Thyroid gland (tissue), 4 donors: ENCODE results near the gene KMT2E. TPM values are rescaled to one million over a fixed set of nuclear protein-coding genes. Genes with fewer than 3 reads are reported as not detected.
A peak's percentile ranks its signal among the peaks of the same experiment; 100 is the strongest.

Experiments
- DNase-seq, 2 donors: peaks; one replicate each; pipeline ENCODE4 v3.0.0-alpha.2; 2019
- H3K27ac ChIP-seq, 3 donors: fragments of 200-600 bp; sonication (generic); 1 replicate in 2 of 3; 2 replicates in 1 of 3; pipeline ENCODE4 v1.5.1; 2016 to 2019; ENCODE audit warnings: mild to moderate bottlenecking in 1 of 3, moderate library complexity in 1 of 3
- H3K27me3 ChIP-seq: fragments of 200-600 bp; sonication (generic); one replicate; pipeline ENCODE4 v1.5.1; 2019
- H3K36me3 ChIP-seq, 2 donors: fragments of 200-600 bp; sonication (generic); one replicate each; pipeline ENCODE4 v1.5.1; 2016 to 2019
- H3K4me1 ChIP-seq, 2 donors: fragments of 200-600 bp; sonication (generic); one replicate each; pipeline ENCODE4 v1.5.1; 2017 to 2019
- H3K4me3 ChIP-seq, 3 donors: fragments of 200-600 bp; sonication (generic); replicated peaks in 1 of 3; 1 replicate in 2 of 3; 2 replicates in 1 of 3; pipeline ENCODE4 v1.5.1; 2016; ENCODE audit warnings: mild to moderate bottlenecking in 1 of 3
- H3K9me3 ChIP-seq: fragments of 200-600 bp; sonication (generic); one replicate; pipeline ENCODE4 v1.5.1; 2017
- POLR2A ChIP-seq, 2 donors: fragments of 450-650 bp; IDR thresholded peaks; one replicate each; pipeline ENCODE4 v1.6.1; 2017; ENCODE audit warnings: antibody characterized with exemption in 2 of 2, mild to moderate bottlenecking in 2 of 2, moderate library complexity in 1 of 2
- WGBS, 2 donors: methylation state at CpG; one replicate each; pipeline ENCODE4 v1.1.5; 2017; 5-methylcytosine and 5-hydroxymethylcytosine counted together
- intact Hi-C: fragments of 100-400 bp; cut with DNase I; formaldehyde crosslinking; loops from one replicate; pipeline ENCODE4 v1.15.1; 2023
- total RNA-seq, 4 donors: library from RNA; depleted of rRNA; stranded (reverse); fragments of >200 nt; gene quantifications; one replicate each; pipeline ENCODE4 v1.2.3, GENCODE V29; 2016
- TF ChIP-seq, protein P1 (sequence below), 6 experiments: fragments of 200-600 bp in 3 of 6; fragments of 450-650 bp in 3 of 6; sonication (generic) in 3 of 6; IDR thresholded peaks; one replicate each; pipeline ENCODE4 v1.5.1; 2016 to 2019; ENCODE audit warnings: antibody characterized with exemption in 6 of 6, mild to moderate bottlenecking in 2 of 6, inconsistent platforms in 1 of 6, moderate library complexity in 1 of 6

The KMT2E gene
- total RNA-seq, 4 donors from 2014 or later, result 111 to 181 (median 160) TPM

DNA sequence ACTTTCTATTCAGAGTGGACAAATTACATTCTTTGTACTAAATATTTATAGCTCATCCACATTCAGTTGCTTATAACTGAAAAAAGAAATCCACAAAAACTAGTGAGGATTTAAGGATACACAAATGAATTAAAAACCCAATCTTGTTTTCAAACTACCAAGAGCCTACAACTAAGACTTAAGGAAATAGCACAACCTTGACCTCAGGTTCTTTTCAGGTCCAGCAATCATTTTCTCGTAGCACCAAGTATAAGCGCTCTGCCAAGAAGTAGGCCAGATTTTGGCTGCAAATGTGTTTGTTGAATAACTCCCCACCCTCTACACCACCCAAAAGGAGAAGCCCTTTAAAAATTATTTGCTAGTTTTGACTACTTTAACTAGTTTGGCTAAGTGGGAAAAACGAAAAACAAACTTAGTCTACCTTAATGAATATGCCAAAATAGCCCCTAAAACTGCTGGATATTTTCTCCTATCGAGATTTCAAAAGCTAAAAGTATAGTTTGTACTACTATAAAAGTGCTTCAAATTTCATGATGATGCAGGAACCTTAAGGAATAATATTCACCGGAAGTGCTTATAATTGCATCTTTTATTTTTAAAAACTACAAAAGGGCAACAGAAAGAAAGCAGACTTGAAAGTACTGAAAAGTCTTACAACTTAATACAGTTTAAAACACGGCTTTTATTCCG lies 2.7 kb upstream of the KMT2E start:
- Histone ChIP-seq H3K36me3 (no peaks in the 10 kb centered on the region), H3K9me3 (no peaks in the 10 kb centered on the region), H3K4me1 (peaks cover 19 to 38% of the 10 kb centered on the region in 2 donors), H3K27ac (peak overlapping the region; percentile 99 to 100 (median 100)), H3K27me3 (no peaks in the 10 kb centered on the region), H3K4me3 (peak overlapping the region in 2 of 3 donors; percentile 81 to 90)
- DNase-seq, result no peak
- TF ChIP-seq, protein P1, sequence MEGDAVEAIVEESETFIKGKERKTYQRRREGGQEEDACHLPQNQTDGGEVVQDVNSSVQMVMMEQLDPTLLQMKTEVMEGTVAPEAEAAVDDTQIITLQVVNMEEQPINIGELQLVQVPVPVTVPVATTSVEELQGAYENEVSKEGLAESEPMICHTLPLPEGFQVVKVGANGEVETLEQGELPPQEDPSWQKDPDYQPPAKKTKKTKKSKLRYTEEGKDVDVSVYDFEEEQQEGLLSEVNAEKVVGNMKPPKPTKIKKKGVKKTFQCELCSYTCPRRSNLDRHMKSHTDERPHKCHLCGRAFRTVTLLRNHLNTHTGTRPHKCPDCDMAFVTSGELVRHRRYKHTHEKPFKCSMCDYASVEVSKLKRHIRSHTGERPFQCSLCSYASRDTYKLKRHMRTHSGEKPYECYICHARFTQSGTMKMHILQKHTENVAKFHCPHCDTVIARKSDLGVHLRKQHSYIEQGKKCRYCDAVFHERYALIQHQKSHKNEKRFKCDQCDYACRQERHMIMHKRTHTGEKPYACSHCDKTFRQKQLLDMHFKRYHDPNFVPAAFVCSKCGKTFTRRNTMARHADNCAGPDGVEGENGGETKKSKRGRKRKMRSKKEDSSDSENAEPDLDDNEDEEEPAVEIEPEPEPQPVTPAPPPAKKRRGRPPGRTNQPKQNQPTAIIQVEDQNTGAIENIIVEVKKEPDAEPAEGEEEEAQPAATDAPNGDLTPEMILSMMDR (IDR thresholded peaks at IDR 0.05), result no peak
- TF ChIP-seq POLR2A (IDR thresholded peaks at IDR 0.05), result no peak
- 1% methylated on average over 7 of the region's 7 CpGs for WGBS, 2 donors
- intact Hi-C loops, result no loop called here

DNA sequence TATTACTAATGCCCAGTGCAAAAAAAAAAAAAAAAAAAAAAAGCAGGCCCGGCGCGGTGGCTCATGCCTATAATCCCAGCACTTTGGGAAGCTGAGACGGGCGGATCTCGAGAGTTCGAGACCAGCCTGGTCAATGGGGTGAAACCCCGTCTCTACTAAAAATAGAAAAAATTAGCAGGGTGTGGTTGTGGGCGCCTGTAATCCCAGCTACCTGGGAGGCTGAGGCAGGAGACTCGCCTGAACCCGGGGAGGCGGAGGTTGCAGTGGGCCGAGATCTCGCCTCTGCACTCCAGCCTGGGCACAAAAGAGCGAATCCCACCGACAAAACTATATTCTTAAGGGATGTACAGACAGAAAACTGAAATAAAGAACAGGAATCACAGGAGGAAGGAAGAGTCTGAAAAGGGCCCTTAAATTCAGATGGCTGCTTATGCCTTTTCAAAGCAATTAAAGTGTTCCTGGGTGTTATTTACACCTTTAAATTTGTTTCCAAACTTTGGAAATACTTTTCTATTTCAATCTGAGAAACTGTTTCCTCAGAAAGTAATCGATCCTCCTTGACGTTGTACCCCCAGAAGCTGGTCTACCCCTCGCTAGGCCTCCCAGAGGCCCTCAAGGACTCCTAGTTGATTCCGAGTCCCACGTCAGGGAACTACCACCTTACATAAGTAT lies 2.0 kb upstream of the KMT2E start:
- H3K27me3 ChIP-seq, result no peaks in the 10 kb centered on the region
- no peak for TF ChIP-seq POLR2A (IDR thresholded peaks at IDR 0.05)
- TF ChIP-seq, protein P1 (IDR thresholded peaks at IDR 0.05), result no peak
- intact Hi-C loops, result no loop called here
- peak overlapping the region; percentile 99 to 100 (median 100) for H3K27ac ChIP-seq
- no peaks in the 10 kb centered on the region for H3K36me3 ChIP-seq
- WGBS, 2 donors, result 1 to 2% methylated on average over 21 of the region's 21 CpGs
- H3K4me3 ChIP-seq, result peak overlapping the region; percentile 76 to 90 (median 81)
- peak; percentile 27 to 40 for DNase-seq
- no peaks in the 10 kb centered on the region for H3K9me3 ChIP-seq
- H3K4me1 ChIP-seq, result peaks cover 14 to 34% of the 10 kb centered on the region in 2 donors

DNA sequence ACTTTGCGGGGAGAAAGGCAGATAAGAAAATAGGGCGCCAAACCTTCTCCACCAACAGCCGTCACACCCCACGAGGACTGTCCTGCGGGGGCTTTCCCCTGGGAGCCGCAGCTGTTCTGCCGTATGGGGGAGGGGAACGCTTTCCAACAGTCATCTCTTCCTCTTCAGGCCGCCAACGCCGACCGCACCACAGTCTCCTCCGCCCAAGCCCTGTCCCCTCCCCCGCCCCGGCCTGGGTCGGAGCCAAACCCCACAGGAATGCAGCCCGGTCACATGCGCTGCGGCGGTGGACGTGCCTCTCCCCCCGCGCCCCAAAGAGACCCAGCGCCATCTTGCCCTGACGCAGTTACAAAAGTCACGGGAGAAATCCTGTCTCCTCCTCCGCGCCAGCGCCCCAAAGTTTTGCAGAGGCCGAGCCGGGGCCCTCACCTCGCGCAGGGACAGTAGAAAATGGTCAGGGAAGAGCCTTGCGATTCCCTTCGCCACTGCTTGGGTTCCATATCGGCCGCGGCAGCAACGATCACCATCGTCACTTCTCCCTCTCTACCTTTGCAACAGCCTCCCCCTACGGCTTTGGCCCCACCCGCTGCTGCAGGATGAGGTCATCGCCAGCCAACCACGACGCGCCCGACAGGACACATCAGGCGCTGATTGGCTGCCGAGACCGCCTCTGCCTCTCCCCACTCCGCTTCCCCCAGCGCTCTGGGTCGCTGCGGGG lies 1.3 kb upstream of the KMT2E start:
- H3K9me3 ChIP-seq, result no peaks in the 10 kb centered on the region
- H3K27ac ChIP-seq, result peak overlapping the region; percentile 99 to 100 (median 100)
- no peaks in the 10 kb centered on the region for H3K27me3 ChIP-seq
- TF ChIP-seq, protein P1 (IDR thresholded peaks at IDR 0.05), result no peak
- TF ChIP-seq POLR2A (IDR thresholded peaks at IDR 0.05), result peak in 1 of 2 donors; percentile 95
- peak overlapping the region; percentile 76 to 98 (median 90) for H3K4me3 ChIP-seq
- no peaks in the 10 kb centered on the region for H3K36me3 ChIP-seq
- intact Hi-C loops, result no loop called here
- peak; percentile 99 for DNase-seq
- peaks cover 9 to 35% of the 10 kb centered on the region in 2 donors for H3K4me1 ChIP-seq
- 0 to 1% methylated on average over 24 to 33 of the region's 54 CpGs for WGBS, 2 donors

DNA sequence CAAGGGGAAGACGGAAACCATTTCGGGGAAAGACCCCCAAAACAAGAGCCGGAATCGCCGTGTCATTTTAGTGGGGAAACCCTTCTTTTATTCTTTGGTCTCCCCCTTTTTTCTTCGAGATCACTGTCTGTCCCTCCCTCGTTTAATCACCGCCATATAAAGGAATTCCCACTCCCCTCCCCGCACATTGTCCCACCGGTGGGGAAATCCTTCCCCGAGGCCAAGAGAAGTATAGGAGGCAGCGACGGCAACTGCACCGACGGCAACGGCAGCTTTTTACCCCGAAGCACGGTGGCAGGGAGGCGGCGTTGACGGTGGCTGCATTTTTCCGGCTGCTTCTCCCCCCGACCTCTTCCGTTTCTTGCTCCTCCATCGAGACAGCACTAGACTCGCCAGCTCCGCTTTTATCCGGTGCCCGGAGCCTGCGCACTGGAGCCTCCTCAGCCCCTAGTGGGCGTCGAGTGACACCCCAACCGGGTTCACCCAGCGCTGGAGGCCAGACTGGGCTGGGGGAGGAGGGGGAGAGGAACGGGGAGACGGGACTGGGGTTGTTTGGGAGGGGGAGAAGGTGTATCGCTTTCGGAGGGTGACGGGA lies 687 bp upstream of the KMT2E start:
- H3K27me3 ChIP-seq, result no peaks in the 10 kb centered on the region
- intact Hi-C loops, result no loop called here
- DNase-seq, result peak; percentile 96 to 97
- no peaks in the 10 kb centered on the region for H3K9me3 ChIP-seq
- H3K27ac ChIP-seq, result peak overlapping the region; percentile 99 to 100 (median 100)
- 1% methylated on average over 38 to 39 of the region's 39 CpGs for WGBS, 2 donors
- no peaks in the 10 kb centered on the region for H3K36me3 ChIP-seq
- TF ChIP-seq POLR2A (IDR thresholded peaks at IDR 0.05), result peak; percentile 77 to 78
- TF ChIP-seq, protein P1 (IDR thresholded peaks at IDR 0.05), result peak in 5 of 6 experiments; percentile 22 to 71 (median 59)
- peaks cover 10 to 37% of the 10 kb centered on the region in 2 donors for H3K4me1 ChIP-seq
- H3K4me3 ChIP-seq, result peak overlapping the region; percentile 76 to 98 (median 90)
